CD14-positive monocyte (primary cell): ENCODE data around the gene FAM131A. TPM values are rescaled to one million over a fixed set of nuclear protein-coding genes. Genes with fewer than 3 reads are reported as not detected.

Source experiments
- DNase-seq, 3 donors: peaks; one replicate each; pipeline ENCODE4 v3.0.0-alpha.2; 2011 to 2022
- H2AFZ ChIP-seq: 2 replicates; pipeline ENCODE4 v1.6.0; 2012; ENCODE audit warnings: mild to moderate bottlenecking, low read depth, low read length, inconsistent platforms; ENCODE audit not compliant: insufficient read depth, poor library complexity, severe bottlenecking
- H3K27ac ChIP-seq, 2 donors: 1 replicate in 1 of 2; 2 replicates in 1 of 2; pipeline ENCODE4 v1.5.1; 2012 to 2013; ENCODE audit warnings: low read length in 2 of 2, control low read depth in 1 of 2, inconsistent platforms in 1 of 2, low read depth in 1 of 2, mild to moderate bottlenecking in 1 of 2
- H3K27me3 ChIP-seq, 2 donors: one replicate each; pipeline versions ENCODE4 v1.6.0 to v1.6.1; 2011 to 2013; ENCODE audit warnings: low read length in 2 of 2; ENCODE audit not compliant: control insufficient read depth in 2 of 2, insufficient read depth in 2 of 2
- H3K36me3 ChIP-seq, 2 donors: replicated peaks in 1 of 2; 1 replicate in 1 of 2; 2 replicates in 1 of 2; pipeline versions ENCODE4 v1.5.1 to v1.6.1; 2012 to 2013; ENCODE audit warnings: low read length in 2 of 2, control low read depth in 1 of 2, inconsistent platforms in 1 of 2, mild to moderate bottlenecking in 1 of 2; ENCODE audit not compliant: insufficient read depth in 2 of 2, control insufficient read depth in 1 of 2
- H3K4me1 ChIP-seq, 2 donors: 1 replicate in 1 of 2; 2 replicates in 1 of 2; pipeline versions ENCODE4 v1.5.1 to v1.6.1; 2012 to 2013; ENCODE audit warnings: low read length in 2 of 2, control low read depth in 1 of 2, inconsistent platforms in 1 of 2, mild to moderate bottlenecking in 1 of 2, moderate library complexity in 1 of 2; ENCODE audit not compliant: insufficient read depth in 2 of 2, control insufficient read depth in 1 of 2
- H3K4me2 ChIP-seq: replicated peaks from 2 replicates; pipeline ENCODE3; 2012; ENCODE audit warnings: low read length, moderate library complexity, mild to moderate bottlenecking; ENCODE audit not compliant: poor library complexity, severe bottlenecking; ENCODE audit errors: extremely low read depth
- H3K4me3 ChIP-seq, 3 experiments: fragments of 200-600 bp in 1 of 3; sonication (generic) in 1 of 3; replicated peaks in 1 of 3; 1 replicate in 2 of 3; 2 replicates in 1 of 3; pipeline ENCODE4 v1.5.1; 2011 to 2013; ENCODE audit warnings: low read length in 3 of 3, mild to moderate bottlenecking in 3 of 3, control low read depth in 2 of 3, low read depth in 2 of 3, inconsistent platforms in 1 of 3, moderate library complexity in 1 of 3
- H3K79me2 ChIP-seq: 2 replicates; pipeline ENCODE4 v1.6.0; 2012; ENCODE audit warnings: mild to moderate bottlenecking, control low read depth, inconsistent platforms, low read length, moderate library complexity; ENCODE audit not compliant: insufficient read depth
- H3K9ac ChIP-seq: 2 replicates; pipeline ENCODE4 v1.6.0; 2017; ENCODE audit warnings: low read length, mild to moderate bottlenecking; ENCODE audit not compliant: insufficient read depth, poor library complexity, severe bottlenecking
- H3K9me3 ChIP-seq, 2 donors: replicated peaks in 1 of 2; 1 replicate in 1 of 2; 2 replicates in 1 of 2; pipeline versions ENCODE4 v1.5.1 to v1.6.1; 2012 to 2013; ENCODE audit warnings: low read length in 2 of 2, control low read depth in 1 of 2; ENCODE audit not compliant: control insufficient read depth in 1 of 2, insufficient read depth in 1 of 2
- H4K20me1 ChIP-seq: 2 replicates; pipeline ENCODE4 v1.6.0; 2012; ENCODE audit warnings: mild to moderate bottlenecking, low read length, control low read depth, moderate library complexity; ENCODE audit not compliant: insufficient read depth
- H3K27ac Mint-ChIP-seq, 7 donors: one replicate each; pipeline ENCODE4 v1.8.0; 2020; ENCODE audit warnings: mild to moderate bottlenecking in 7 of 7, mixed read lengths in 7 of 7, moderate library complexity in 6 of 7, inconsistent platforms in 2 of 7
- H3K27me3 Mint-ChIP-seq, 3 donors: one replicate each; pipeline ENCODE4 v1.8.0; 2021 to 2022; ENCODE audit warnings: low read depth in 3 of 3, mild to moderate bottlenecking in 3 of 3, mixed read lengths in 3 of 3, moderate library complexity in 3 of 3, inconsistent platforms in 1 of 3
- H3K36me3 Mint-ChIP-seq, 2 donors: one replicate each; pipeline ENCODE4 v1.8.0; 2020; ENCODE audit warnings: mixed read lengths in 2 of 2, inconsistent platforms in 1 of 2, mild to moderate bottlenecking in 1 of 2
- H3K4me1 Mint-ChIP-seq: one replicate; pipeline ENCODE4 v1.8.0; 2020; ENCODE audit warnings: mild to moderate bottlenecking, mixed read lengths
- H3K4me3 Mint-ChIP-seq, 2 donors: one replicate each; pipeline ENCODE4 v1.8.0; 2020; ENCODE audit warnings: mild to moderate bottlenecking in 2 of 2, mixed read lengths in 2 of 2, moderate library complexity in 1 of 2
- H3K9me3 Mint-ChIP-seq, 7 donors: one replicate each; pipeline ENCODE4 v1.8.0; 2020 to 2022; ENCODE audit warnings: mixed read lengths in 7 of 7, mild to moderate bottlenecking in 6 of 7, moderate library complexity in 6 of 7, inconsistent platforms in 2 of 7
- WGBS: methylation state at CpG from one replicate; pipeline ENCODE4 v1.1.5; 2013; ENCODE audit warnings: missing lambda C conversion rate; ENCODE audit not compliant: insufficient coverage; 5-methylcytosine and 5-hydroxymethylcytosine counted together
- intact Hi-C, 2 donors: fragments of 100-400 bp; cut with micrococcal nuclease; formaldehyde crosslinking; loops; one replicate each; pipeline versions ENCODE4 v1.15.0 to v1.15.1; 2023
- polyA plus RNA-seq, 3 donors: library from polyadenylated mRNA; depleted of rRNA in 1 of 3; unstranded in 2 of 3; stranded (reverse) in 1 of 3; fragments of 300-500 nt in 2 of 3; fragments of >200 nt in 1 of 3; fragmentation: Illumina TruSeq in 2 of 3; gene quantifications; 1 replicate in 2 of 3; 2 replicates in 1 of 3; pipeline ENCODE4 v1.2.3, GENCODE V29; 2012 to 2021
- TF ChIP-seq, protein P1 (sequence below): fragments of 200-600 bp; IDR thresholded peaks from one replicate; pipeline ENCODE4 v1.8.0; 2022; ENCODE audit warnings: antibody characterized with exemption, mild to moderate bottlenecking

FAM131A gene
- polyA plus RNA-seq, 3 donors = 5.8 to 30.6 (median 7.7) TPM

DNA sequence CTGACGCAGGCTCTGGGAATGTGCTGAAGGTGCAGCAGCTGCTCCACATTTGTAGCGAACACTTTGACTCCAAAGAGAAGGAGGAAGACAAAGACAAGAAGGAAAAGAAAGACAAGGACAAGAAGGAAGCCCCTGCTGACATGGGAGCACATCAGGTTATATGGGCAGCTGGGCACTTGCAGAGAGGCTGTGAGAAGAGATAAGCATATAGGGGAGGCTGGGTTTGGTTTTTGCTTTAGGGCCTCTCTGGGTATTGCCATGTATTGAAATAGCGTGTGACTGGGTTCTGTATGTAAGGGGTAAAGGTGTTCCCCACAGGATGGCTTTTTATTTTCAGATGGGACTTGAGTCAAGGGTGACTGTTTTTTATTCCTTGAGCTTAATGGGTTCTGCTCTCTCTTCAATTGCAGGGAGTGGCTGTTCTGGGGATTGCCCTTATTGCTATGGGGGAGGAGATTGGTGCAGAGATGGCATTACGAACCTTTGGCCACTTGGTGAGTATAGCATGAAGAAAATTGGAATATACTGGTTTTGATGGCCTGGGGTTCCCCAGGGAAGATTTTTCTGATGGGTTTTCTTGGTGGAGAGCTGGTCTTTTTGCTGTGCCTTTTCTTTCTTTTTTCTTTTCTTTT, 30.9 kb upstream of the FAM131A start:
- intact Hi-C loops = no loop called here
- H3K36me3 Mint-ChIP-seq = peaks cover 74 to 82% of the 10 kb centered on the region in 2 donors

DNA sequence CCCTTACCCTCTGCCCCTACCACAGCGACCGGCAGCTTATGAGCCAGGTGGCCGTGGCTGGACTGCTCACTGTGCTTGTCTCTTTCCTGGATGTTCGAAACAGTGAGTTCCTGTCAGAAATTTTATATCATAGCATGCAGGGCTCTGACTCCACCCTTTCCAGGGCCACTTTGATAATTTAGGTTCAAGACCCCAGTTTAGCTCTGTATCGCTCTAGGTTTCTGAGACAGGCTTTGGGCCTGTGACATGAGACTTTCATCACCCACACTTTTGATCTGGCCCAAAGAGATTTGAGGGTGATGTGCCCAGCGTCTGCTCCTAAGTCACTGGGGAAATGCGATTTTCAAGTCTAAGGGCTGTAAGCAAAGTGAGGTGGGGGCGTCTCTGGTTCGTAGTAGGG, 29.5 kb upstream of the FAM131A start:
- Histone ChIP-seq H4K20me1 (peaks cover 7% of the 10 kb centered on the region), H3K9ac (no peak overlapping the region), H3K4me3 (no peak overlapping the region), H3K9me3 (no peaks in the 10 kb centered on the region), H3K27ac (no peak overlapping the region), H3K79me2 (peaks cover under 1% of the 10 kb centered on the region), H3K27me3 (no peaks in the 10 kb centered on the region), H3K4me2 (no peak overlapping the region), H3K36me3 (peaks cover 59 to 63% of the 10 kb centered on the region in 2 donors), H2AFZ (no peak overlapping the region), H3K4me1 (no peaks in the 10 kb centered on the region)
- H3K27me3 Mint-ChIP-seq = no peaks in the 10 kb centered on the region
- intact Hi-C loops = no loop called here
- H3K4me1 Mint-ChIP-seq = no peaks in the 10 kb centered on the region
- 100% methylated on average over 8 of the region's 9 CpGs for WGBS
- H3K9me3 Mint-ChIP-seq = no peaks in the 10 kb centered on the region
- H3K36me3 Mint-ChIP-seq = peaks cover 60 to 68% of the 10 kb centered on the region in 2 donors
- no peak overlapping the region for H3K4me3 Mint-ChIP-seq
- no peak for DNase-seq
- TF ChIP-seq, protein P1, sequence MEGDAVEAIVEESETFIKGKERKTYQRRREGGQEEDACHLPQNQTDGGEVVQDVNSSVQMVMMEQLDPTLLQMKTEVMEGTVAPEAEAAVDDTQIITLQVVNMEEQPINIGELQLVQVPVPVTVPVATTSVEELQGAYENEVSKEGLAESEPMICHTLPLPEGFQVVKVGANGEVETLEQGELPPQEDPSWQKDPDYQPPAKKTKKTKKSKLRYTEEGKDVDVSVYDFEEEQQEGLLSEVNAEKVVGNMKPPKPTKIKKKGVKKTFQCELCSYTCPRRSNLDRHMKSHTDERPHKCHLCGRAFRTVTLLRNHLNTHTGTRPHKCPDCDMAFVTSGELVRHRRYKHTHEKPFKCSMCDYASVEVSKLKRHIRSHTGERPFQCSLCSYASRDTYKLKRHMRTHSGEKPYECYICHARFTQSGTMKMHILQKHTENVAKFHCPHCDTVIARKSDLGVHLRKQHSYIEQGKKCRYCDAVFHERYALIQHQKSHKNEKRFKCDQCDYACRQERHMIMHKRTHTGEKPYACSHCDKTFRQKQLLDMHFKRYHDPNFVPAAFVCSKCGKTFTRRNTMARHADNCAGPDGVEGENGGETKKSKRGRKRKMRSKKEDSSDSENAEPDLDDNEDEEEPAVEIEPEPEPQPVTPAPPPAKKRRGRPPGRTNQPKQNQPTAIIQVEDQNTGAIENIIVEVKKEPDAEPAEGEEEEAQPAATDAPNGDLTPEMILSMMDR = no peak
- peak overlapping the region in 2 of 7 donors; percentile 12 to 22 for H3K27ac Mint-ChIP-seq

More for the DNA sequence above, 30.9 kb upstream of the FAM131A start:
- H3K27me3 ChIP-seq = no peaks in the 10 kb centered on the region
- peaks cover 6% of the 10 kb centered on the region for H3K79me2 ChIP-seq
- no peaks in the 10 kb centered on the region for H3K9me3 ChIP-seq
- H3K27ac Mint-ChIP-seq = peak overlapping the region in 3 of 7 donors; percentile 2 to 62 (median 26)
- no peaks in the 10 kb centered on the region for H3K4me1 Mint-ChIP-seq
- WGBS = 100% methylated on average over 3 of the region's 4 CpGs
- H3K27ac ChIP-seq = no peak overlapping the region
- no peak overlapping the region for H3K4me2 ChIP-seq
- no peaks in the 10 kb centered on the region for H3K27me3 Mint-ChIP-seq
- peaks cover 74 to 78% of the 10 kb centered on the region in 2 donors for H3K36me3 ChIP-seq
- H3K4me1 ChIP-seq = no peaks in the 10 kb centered on the region
- H3K4me3 Mint-ChIP-seq = no peak overlapping the region
- peaks cover 7% of the 10 kb centered on the region for H4K20me1 ChIP-seq
- no peak overlapping the region for H3K9ac ChIP-seq
- H3K4me3 ChIP-seq = no peak overlapping the region
- no peaks in the 10 kb centered on the region for H3K9me3 Mint-ChIP-seq
- H2AFZ ChIP-seq = no peak overlapping the region
- TF ChIP-seq, protein P1 = no peak
- DNase-seq = no peak
